ENCODE results near the gene LDB2.

DNA sequence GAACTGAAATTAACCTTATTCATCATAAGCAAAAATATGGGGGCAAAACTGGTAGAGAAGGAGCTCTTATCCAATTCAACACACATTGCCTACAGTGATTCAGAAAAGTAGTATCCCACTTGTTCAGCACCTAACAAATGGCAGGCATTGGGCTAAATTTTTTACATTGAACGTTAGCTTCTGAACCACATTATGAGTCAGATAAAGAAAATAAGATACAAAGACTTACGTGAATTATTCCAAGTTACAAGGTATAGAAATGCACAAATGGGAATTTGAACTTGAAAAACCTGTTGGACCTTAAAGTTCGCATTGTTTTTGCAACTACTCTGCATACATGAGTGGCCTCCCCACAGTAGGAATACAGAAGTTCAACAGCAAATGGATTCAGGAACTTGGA, 210.6 kb downstream of the LDB2 start:
- TF ChIP-seq, protein P1, sequence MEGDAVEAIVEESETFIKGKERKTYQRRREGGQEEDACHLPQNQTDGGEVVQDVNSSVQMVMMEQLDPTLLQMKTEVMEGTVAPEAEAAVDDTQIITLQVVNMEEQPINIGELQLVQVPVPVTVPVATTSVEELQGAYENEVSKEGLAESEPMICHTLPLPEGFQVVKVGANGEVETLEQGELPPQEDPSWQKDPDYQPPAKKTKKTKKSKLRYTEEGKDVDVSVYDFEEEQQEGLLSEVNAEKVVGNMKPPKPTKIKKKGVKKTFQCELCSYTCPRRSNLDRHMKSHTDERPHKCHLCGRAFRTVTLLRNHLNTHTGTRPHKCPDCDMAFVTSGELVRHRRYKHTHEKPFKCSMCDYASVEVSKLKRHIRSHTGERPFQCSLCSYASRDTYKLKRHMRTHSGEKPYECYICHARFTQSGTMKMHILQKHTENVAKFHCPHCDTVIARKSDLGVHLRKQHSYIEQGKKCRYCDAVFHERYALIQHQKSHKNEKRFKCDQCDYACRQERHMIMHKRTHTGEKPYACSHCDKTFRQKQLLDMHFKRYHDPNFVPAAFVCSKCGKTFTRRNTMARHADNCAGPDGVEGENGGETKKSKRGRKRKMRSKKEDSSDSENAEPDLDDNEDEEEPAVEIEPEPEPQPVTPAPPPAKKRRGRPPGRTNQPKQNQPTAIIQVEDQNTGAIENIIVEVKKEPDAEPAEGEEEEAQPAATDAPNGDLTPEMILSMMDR (IDR thresholded peaks at IDR 0.05), result no peak
- TF ChIP-seq POLR2A (IDR thresholded peaks at IDR 0.05; ENCODE audit: low read depth) (no peak), EP300 (IDR thresholded peaks at IDR 0.05) (no peak)
